GM12873 (cell line): ENCODE data around the gene NSMCE1.

ENCODE experiments used
- TF ChIP-seq, protein P1 (sequence below): IDR thresholded peaks from 2 replicates; pipeline ENCODE4 v1.5.1; 2012; ENCODE audit warnings: low read depth, mild to moderate bottlenecking, moderate library complexity, low read length, control low read depth; ENCODE audit not compliant: insufficient read depth; ENCODE audit errors: missing control alignments

The NSMCE1 gene

DNA sequence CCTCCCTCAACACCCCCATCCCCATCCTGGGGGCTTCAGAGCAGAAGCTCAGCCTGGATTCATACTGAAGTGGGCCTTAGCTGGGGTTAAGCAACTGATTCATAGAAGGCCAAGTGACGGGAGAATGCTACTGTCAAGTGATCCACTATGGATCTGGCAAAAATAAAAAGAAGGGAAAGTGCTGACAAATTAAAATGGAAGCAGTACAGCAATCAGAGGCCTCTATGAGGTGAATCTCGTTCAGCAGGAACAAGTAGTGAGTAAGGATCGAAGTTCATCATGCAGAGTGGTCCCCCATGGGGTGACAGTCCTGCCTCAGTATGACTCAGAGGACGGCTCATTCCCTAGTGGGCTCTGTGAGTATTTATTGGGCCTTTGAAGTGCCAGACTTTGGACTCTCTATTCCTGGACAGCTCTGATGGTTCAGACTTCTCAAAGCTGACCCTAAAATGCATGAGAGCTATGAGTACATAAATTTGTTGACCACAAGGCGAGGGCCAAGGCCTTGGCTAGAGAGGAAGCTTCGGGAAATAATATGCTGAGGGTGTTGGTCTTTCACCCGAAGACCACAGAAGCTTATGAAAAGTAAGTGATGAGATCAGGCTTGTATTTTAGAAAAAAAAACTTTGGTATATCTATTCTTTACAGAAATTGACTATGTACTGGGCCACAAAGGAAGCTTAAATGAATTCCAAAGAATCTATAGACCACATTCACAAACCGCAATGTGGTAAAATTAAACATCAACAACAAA is 5.3 kb upstream of the NSMCE1 start:
- TF ChIP-seq, protein P1, sequence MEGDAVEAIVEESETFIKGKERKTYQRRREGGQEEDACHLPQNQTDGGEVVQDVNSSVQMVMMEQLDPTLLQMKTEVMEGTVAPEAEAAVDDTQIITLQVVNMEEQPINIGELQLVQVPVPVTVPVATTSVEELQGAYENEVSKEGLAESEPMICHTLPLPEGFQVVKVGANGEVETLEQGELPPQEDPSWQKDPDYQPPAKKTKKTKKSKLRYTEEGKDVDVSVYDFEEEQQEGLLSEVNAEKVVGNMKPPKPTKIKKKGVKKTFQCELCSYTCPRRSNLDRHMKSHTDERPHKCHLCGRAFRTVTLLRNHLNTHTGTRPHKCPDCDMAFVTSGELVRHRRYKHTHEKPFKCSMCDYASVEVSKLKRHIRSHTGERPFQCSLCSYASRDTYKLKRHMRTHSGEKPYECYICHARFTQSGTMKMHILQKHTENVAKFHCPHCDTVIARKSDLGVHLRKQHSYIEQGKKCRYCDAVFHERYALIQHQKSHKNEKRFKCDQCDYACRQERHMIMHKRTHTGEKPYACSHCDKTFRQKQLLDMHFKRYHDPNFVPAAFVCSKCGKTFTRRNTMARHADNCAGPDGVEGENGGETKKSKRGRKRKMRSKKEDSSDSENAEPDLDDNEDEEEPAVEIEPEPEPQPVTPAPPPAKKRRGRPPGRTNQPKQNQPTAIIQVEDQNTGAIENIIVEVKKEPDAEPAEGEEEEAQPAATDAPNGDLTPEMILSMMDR, result peak; percentile 18

DNA sequence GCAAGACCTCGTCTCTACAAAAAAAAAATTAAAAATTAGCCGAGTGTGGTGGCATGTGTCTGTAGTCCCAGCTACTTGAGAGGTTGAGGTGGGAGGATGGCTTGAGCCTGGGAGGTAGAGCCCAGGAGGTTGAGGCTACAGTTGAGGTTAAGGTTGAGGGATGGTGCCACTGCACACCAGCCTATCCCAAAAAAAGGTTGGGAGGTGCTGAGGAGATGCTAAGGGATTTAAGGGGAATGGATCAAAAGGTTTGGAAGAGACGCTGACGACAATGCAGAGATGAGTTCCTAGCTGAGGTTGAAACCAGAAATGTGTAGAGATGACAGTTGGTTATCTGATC is 4.7 kb upstream of the NSMCE1 start:
- TF ChIP-seq, protein P1, result no peak

DNA sequence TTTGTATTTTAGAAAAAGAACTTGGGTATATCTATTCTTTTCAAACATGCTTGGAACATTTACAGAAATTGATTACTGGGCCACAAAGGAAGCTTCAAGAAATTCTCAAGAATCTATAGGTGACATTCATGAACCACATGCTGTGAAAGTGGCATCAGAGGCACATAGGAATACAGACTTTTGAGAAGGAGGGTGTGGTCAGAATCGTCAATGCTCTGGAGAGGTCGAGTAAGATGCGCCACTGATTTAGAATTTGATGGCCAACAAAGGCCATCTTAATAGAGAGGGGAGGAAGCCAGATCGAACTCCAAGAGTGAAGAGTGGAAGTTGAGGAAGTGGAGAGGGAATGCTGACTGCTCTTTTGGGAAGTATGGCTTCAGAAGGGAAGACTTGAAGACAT is 3.5 kb upstream of the NSMCE1 start:
- TF ChIP-seq, protein P1, result no peak

DNA sequence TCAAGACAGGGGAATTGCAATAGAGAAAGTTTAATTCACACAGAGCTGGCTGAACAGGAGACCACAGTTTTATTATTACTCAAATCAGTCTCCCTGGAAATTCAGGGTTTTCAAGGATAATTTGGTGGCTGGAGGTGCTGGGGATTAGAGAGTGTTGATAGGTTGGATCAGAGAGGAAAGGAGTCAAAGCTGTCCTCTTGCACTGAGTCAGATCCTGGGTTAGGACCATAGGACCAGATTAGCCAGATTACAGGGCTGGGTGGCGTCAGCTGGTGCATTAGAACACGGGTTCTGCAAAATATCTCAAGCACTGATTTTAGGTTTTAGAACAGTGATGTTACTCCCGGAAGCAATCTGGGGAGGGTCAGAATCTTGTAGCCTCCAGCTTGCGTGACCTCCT is 1.8 kb upstream of the NSMCE1 start:
- TF ChIP-seq, protein P1, result no peak

DNA sequence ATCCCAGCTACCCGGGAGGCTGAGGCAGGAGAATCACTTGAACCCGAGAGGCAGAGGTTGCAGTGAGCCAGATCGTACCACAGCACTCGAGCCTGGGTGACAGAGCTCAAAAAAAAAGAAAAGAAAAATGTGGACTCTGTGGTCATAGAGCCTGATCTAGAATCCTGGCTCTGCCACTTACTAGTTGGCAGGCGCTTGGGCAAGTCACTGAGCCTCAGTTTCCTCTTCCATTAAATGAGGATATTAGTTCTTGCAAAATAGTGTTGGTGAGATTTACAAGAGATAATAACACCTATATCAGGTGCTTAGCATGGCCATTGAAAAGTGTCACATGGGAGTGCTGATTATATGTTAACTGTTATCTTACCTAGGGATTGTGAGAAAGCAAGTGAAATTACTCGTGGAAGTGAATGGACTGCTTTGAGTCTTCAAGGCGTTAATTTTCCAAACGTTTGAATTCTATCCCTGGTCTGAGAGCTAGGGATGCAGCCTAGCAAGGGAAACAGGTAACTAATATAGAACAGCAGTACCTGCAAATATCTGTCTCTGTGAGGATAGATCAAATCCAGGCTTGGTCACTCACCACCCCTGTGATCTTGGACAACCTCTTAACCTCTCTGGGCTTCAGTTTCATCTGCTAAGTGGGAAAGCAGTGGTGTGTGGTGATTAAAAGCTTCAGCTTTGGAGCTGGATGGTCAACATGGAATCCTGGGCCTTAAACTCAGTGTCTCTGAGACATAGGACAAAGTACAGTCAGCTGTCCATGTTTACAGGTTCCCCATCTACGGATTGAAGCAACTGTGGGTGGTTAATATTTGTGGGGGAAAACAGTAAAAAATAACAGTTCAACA is 953 bp upstream of the NSMCE1 start:
- TF ChIP-seq, protein P1, result no peak

DNA sequence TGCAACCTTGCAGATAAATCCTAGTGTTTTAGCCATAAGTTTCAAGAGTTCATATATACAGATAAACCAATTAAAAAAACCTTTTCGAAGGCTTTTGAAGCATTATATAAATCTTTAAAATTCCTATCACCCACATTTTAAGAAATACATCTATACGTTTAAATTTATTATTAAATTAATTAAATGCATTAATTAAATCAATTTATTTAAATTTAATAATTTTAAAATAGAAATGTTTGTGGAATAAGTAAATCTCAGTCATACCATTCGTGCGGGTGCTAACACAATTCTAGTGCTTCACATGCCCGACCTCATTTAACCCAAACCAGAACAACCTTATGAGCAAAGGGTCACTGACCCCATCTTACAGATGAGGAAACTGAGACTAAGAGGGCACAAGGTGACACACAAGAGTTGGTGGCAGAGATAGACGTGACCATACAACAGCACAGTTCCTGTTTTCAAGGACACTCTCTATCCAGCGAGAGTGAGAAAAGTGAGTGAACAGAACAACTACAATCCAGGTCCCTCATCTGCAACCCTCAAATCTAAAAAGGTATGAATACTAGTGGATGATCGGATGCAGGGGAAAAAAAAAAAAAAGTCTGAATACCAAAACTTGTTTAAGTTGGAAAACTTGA is 1.4 kb downstream of the NSMCE1 start:
- TF ChIP-seq, protein P1, result no peak

DNA sequence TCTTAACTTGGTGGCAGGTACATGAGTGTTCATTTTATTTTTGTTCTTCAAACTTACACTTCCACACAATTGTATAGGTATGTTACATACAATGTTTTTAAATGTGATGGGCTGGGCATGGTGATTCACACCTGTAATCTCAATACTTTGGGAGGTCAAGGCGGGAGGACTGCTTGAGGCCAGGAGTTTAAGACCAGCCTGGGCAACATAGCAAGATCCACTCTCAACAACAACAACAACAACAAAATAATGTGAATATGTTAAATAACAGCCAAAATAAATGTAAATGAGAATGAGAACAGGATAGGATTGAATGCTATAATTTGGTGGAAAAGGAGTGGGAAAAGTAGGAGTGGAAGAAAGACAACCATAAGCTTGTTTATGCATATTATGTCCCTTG is 2.6 kb downstream of the NSMCE1 start:
- TF ChIP-seq, protein P1, result no peak
